T-cell (primary cell): ENCODE measurements around the gene CUX1. TPM values are rescaled to one million over a fixed set of nuclear protein-coding genes. Genes with fewer than 3 reads are reported as not detected.

Experiments used
- ATAC-seq, 4 experiments: fragments of 200-7000 bp in 3 of 4; fragments of 150-1000 bp in 1 of 4; cut with Tn5 transposase; replicated peaks in 1 of 4; 1 replicate in 3 of 4; 2 replicates in 1 of 4; pipeline ENCODE4 v1.10.0; 2021; ENCODE audit warnings: moderate library complexity in 3 of 4, mild to moderate bottlenecking in 2 of 4, moderate number of reproducible peaks in 1 of 4
- CTCF ChIA-PET, 2 donors: fragments of 300-600 bp; sonication (Branson Sonifier 250); formaldehyde crosslinking; loops; one replicate each; lab custom pipeline; 2022; ENCODE audit warnings: antibody characterized with exemption in 2 of 2; lab: Charles Lee
- POLR2A ChIA-PET, 2 donors: fragments of 300-600 bp; sonication (Branson Sonifier 250); formaldehyde crosslinking; loops; one replicate each; lab custom pipeline; 2022; ENCODE audit warnings: antibody characterized with exemption in 2 of 2; lab: Charles Lee
- DNase-seq, 35 experiments: peaks; one replicate each; pipeline versions ENCODE4 v3.0.0 to v3.0.0-alpha.2; 2013 to 2023
- H3K27ac ChIP-seq: one replicate; pipeline ENCODE4 v1.5.1; 2013; ENCODE audit warnings: low read length
- H3K27me3 ChIP-seq, 2 experiments: replicated peaks in 1 of 2; 1 replicate in 1 of 2; 2 replicates in 1 of 2; pipeline versions ENCODE4 v1.6.1 to v1.7.0; 2013; ENCODE audit warnings: low read length in 1 of 2, mixed read lengths in 1 of 2; ENCODE audit not compliant: control insufficient read depth in 2 of 2, insufficient read depth in 2 of 2; ENCODE audit errors: extremely low read depth in 1 of 2
- H3K36me3 ChIP-seq, 2 donors: 1 replicate in 1 of 2; 2 replicates in 1 of 2; pipeline versions ENCODE4 v1.6.1 to v1.7.0; 2013; ENCODE audit warnings: low read length in 1 of 2; ENCODE audit not compliant: control insufficient read depth in 2 of 2, insufficient read depth in 1 of 2; ENCODE audit errors: extremely low read depth in 1 of 2
- H3K4me1 ChIP-seq, 2 experiments: 1 replicate in 1 of 2; 2 replicates in 1 of 2; pipeline versions ENCODE4 v1.6.1 to v1.7.0; 2013; ENCODE audit warnings: low read length in 2 of 2, mixed read lengths in 1 of 2; ENCODE audit not compliant: insufficient read depth in 2 of 2, control insufficient read depth in 1 of 2; ENCODE audit errors: extremely low read depth in 1 of 2
- H3K4me3 ChIP-seq, 2 donors: 1 replicate in 1 of 2; 2 replicates in 1 of 2; pipeline versions ENCODE4 v1.5.1 to v1.7.0; 2013; ENCODE audit warnings: mild to moderate bottlenecking in 2 of 2, low read length in 1 of 2, moderate library complexity in 1 of 2; ENCODE audit not compliant: control insufficient read depth in 1 of 2; ENCODE audit errors: extremely low read depth in 1 of 2
- H3K9me3 ChIP-seq: 2 replicates; pipeline ENCODE4 v1.7.0; 2013
- H3K27ac Mint-ChIP-seq, 2 donors: one replicate each; pipeline ENCODE4 v1.8.0; 2020 to 2021; ENCODE audit warnings: mild to moderate bottlenecking in 2 of 2, mixed read lengths in 2 of 2
- H3K27me3 Mint-ChIP-seq, 2 donors: one replicate each; pipeline ENCODE4 v1.8.0; 2021 to 2022; ENCODE audit warnings: mixed read lengths in 2 of 2
- H3K36me3 Mint-ChIP-seq: one replicate; pipeline ENCODE4 v1.8.0; 2021; ENCODE audit warnings: mixed read lengths
- H3K4me1 Mint-ChIP-seq, 3 donors: one replicate each; pipeline ENCODE4 v1.8.0; 2020 to 2022; ENCODE audit warnings: mixed read lengths in 3 of 3, mild to moderate bottlenecking in 1 of 3
- H3K4me3 Mint-ChIP-seq, 3 donors: one replicate each; pipeline ENCODE4 v1.8.0; 2020 to 2022; ENCODE audit warnings: mild to moderate bottlenecking in 3 of 3, mixed read lengths in 3 of 3, moderate library complexity in 3 of 3
- H3K9me3 Mint-ChIP-seq, 3 donors: one replicate each; pipeline ENCODE4 v1.8.0; 2020 to 2022; ENCODE audit warnings: mixed read lengths in 3 of 3
- WGBS: methylation state at CpG from one replicate; pipeline ENCODE4 v1.1.5; 2013; ENCODE audit warnings: missing lambda C conversion rate; ENCODE audit not compliant: insufficient coverage; 5-methylcytosine and 5-hydroxymethylcytosine counted together
- total RNA-seq, 35 experiments: library from RNA in 6 of 35; stranded (reverse) in 6 of 35; fragments of 120-200 nt in 1 of 35; gene quantifications; one replicate each; pipeline versions ENCODE4 v1.2.1 to v1.2.4 and lab custom pipeline; 2013 to 2026

The CUX1 gene
- total RNA-seq, 5 donors from 2014 or later (not counting 1 experiment from before 2014, with no cell fraction given), result 36.9 to 50.2 (median 42.8) TPM

DNA sequence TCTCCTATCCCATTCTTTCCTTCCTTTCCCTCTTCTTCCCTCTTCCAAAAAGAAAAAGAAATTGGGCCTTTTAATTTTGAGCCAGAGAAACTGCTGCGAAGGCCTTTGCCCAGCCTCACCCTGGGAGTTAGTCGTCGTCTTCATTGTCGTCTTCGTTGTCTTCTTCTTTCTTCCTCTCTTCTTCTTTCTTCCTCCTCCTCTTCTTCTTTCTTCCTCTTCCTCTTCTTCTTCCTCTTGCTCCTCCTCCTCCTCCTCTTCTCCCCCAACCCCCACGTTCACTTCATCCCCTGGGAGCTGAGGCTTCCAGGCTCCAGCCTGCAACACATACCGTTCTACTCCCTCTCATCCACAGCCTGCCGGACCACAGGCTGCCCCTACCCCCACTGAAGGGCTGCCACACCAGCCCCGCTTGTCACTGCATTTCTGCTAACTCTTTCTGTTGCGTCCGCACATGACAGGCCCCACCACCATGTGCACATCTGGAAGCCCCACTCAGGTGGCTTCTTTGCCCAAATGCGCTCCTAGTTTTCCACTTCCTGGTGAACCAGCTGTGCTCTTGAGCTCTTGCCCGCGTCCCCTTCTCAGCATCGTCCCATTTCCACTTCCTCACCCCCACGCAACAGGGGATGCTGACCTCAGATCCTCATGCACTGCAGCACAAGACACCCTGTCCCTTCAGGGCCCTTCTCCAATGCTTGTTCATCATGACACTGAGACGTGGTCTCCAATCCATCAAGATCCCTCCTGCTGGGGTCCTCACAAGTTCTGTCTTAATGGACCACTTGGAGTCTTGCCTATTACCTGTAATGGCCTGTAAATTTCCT, 374.3 kb downstream of the CUX1 start:
- Histone ChIP-seq H3K36me3 (peaks cover 21 to 32% of the 10 kb centered on the region in 2 donors), H3K4me1 (no peaks in the 10 kb centered on the region), H3K4me3 (no peak overlapping the region), H3K9me3 (no peaks in the 10 kb centered on the region), H3K27ac (no peak overlapping the region), H3K27me3 (no peaks in the 10 kb centered on the region)
- ATAC-seq, result no peak
- H3K9me3 Mint-ChIP-seq, result no peaks in the 10 kb centered on the region
- DNase-seq, result no peak
- no peak overlapping the region for H3K27ac Mint-ChIP-seq
- no peaks in the 10 kb centered on the region for H3K27me3 Mint-ChIP-seq
- POLR2A ChIA-PET, result no interaction called here
- no peak overlapping the region for H3K4me3 Mint-ChIP-seq
- H3K36me3 Mint-ChIP-seq, result peaks cover 34% of the 10 kb centered on the region
- 86% methylated on average over 17 of the region's 17 CpGs for WGBS
- CTCF ChIA-PET, result no interaction called here
- H3K4me1 Mint-ChIP-seq, result no peaks in the 10 kb centered on the region

DNA sequence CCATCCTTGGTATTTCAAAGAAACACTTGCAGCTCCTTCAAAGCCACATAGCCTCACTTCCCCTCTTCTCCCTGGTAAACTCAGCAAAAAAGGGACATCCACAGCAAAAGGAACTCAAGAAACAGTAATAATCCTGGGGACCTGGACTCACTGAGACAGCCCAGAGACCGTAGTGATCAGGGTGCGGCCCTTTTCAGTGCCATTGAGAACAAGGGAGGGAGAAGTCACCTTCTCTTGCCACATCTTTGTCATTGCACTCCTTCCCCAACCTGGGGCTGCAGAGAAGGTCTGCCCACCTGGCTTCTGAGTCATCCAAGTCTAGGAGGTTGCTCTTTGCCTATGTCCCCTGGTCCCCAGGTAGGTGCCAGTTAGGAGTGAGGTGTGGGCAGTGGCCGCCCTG, 375.4 kb downstream of the CUX1 start:
- CTCF ChIA-PET, result no interaction called here
- Mint-ChIP-seq H3K27ac (no peak overlapping the region), H3K27me3 (no peaks in the 10 kb centered on the region), H3K4me1 (no peaks in the 10 kb centered on the region), H3K4me3 (no peak overlapping the region), H3K36me3 (peaks cover 44% of the 10 kb centered on the region), H3K9me3 (no peaks in the 10 kb centered on the region)
- POLR2A ChIA-PET, result no interaction called here
- H3K4me1 ChIP-seq, result no peaks in the 10 kb centered on the region
- no peak for ATAC-seq
- DNase-seq, result no peak
- H3K4me3 ChIP-seq, result no peak overlapping the region
- H3K27ac ChIP-seq, result no peak overlapping the region
- WGBS, result no CpG with 5 or more reads among the region's 3 CpGs
- peaks cover 32 to 40% of the 10 kb centered on the region in 2 donors for H3K36me3 ChIP-seq
- no peaks in the 10 kb centered on the region for H3K27me3 ChIP-seq
- H3K9me3 ChIP-seq, result no peaks in the 10 kb centered on the region

DNA sequence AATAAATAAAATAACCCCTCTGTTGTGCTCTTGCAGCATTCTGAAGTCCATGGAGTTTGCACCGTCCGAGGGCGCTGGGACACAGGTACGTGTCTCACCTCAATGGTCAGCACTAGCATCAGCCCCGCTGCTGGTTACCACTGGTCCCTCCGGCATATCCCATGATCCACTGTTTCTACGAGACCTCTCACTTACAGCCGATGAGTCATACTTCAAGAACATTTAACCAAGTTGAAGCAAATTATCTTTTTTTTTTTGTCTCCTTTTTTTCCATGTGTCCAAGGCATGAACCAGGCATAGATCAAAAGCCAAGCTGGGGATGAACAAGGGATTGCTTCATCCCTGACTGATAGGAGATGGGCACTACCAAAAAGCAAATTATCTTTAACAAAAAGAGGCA, 376.4 kb downstream of the CUX1 start:
- H3K27me3 ChIP-seq, result no peaks in the 10 kb centered on the region
- no peak overlapping the region for H3K4me3 Mint-ChIP-seq
- H3K4me3 ChIP-seq, result no peak overlapping the region
- no peaks in the 10 kb centered on the region for H3K4me1 ChIP-seq
- H3K36me3 Mint-ChIP-seq, result peaks cover 50% of the 10 kb centered on the region
- POLR2A ChIA-PET, result interaction anchor here in 1 of 2 donors (0.6 kb wide), 1 partner anchor 562 kb away, joined by 3 read pairs; no protein-coding TSS in a partner anchor
- ATAC-seq (no peak), DNase-seq (no peak)
- 90% methylated on average over 8 of the region's 8 CpGs for WGBS
- H3K36me3 ChIP-seq, result peaks cover 38 to 44% of the 10 kb centered on the region in 2 donors
- H3K9me3 Mint-ChIP-seq, result no peaks in the 10 kb centered on the region
- no peak overlapping the region for H3K27ac ChIP-seq
- no peaks in the 10 kb centered on the region for H3K9me3 ChIP-seq
- CTCF ChIA-PET, result interaction anchor here in 1 of 2 donors (0.7 kb wide), 1 partner anchor 542 kb away, joined by 3 read pairs; no protein-coding TSS in a partner anchor
- H3K4me1 Mint-ChIP-seq, result no peaks in the 10 kb centered on the region
- no peaks in the 10 kb centered on the region for H3K27me3 Mint-ChIP-seq
- H3K27ac Mint-ChIP-seq, result no peak overlapping the region

DNA sequence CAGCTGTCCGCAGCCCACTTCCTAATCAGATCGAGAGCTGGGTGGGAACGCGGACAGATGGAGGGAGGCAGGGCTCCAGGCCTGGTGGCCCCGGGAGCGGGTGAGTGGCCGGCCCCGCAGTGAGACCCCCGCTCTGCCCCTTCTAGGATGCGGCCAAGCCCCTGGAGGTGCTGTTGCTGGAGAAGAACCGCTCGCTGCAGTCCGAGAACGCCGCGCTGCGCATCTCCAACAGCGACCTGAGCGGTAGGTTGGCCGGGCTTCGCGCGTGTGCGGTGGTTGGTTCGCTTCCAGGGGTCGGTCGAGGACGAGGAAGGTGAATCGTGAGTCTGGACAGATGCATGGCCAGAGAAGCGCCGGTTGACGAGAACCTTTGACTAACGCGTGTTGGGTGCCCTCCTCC, 377.9 kb downstream of the CUX1 start:
- peaks cover 56% of the 10 kb centered on the region for H3K36me3 Mint-ChIP-seq
- Histone ChIP-seq H3K36me3 (peaks cover 38 to 39% of the 10 kb centered on the region in 2 donors), H3K9me3 (no peaks in the 10 kb centered on the region), H3K4me3 (no peak overlapping the region), H3K27me3 (no peaks in the 10 kb centered on the region), H3K4me1 (no peaks in the 10 kb centered on the region), H3K27ac (no peak overlapping the region)
- H3K27ac Mint-ChIP-seq, result no peak overlapping the region
- 98% methylated on average over 31 of the region's 34 CpGs for WGBS
- no peak overlapping the region for H3K4me3 Mint-ChIP-seq
- ATAC-seq (no peak), DNase-seq (no peak)
- ChIA-PET POLR2A (no interaction called here), CTCF (interaction anchor here in 1 of 2 donors (0.6 kb wide), 1 partner anchor 591 kb away, joined by 4 read pairs; no protein-coding TSS in a partner anchor)
- H3K4me1 Mint-ChIP-seq, result no peaks in the 10 kb centered on the region
- no peaks in the 10 kb centered on the region for H3K27me3 Mint-ChIP-seq
- H3K9me3 Mint-ChIP-seq, result no peaks in the 10 kb centered on the region

DNA sequence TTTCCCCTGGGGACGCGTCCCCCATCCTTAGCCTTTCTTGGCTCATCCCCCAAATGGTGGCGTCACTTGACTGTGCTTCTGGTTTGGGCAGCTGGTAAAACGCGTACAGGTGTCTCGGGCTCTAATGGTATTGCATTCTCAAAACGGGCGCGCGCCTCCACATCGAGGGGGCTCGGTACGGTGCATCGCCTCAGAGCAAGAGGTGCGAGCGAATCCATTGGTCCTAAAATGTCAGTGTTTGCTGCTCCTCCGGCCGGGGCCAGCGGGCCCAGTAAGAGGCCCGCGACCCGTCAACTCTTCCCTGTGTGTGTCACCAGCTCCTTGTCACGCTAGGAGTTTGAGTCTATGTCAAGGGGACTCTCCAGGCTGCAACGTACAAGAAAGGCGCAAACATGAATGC, 378.6 kb downstream of the CUX1 start:
- no peaks in the 10 kb centered on the region for H3K4me1 Mint-ChIP-seq
- no peak overlapping the region for H3K4me3 Mint-ChIP-seq
- Histone ChIP-seq H3K9me3 (no peaks in the 10 kb centered on the region), H3K27me3 (no peaks in the 10 kb centered on the region), H3K4me1 (no peaks in the 10 kb centered on the region), H3K4me3 (no peak overlapping the region), H3K36me3 (peaks cover 34 to 36% of the 10 kb centered on the region in 2 donors), H3K27ac (no peak overlapping the region)
- H3K9me3 Mint-ChIP-seq, result no peaks in the 10 kb centered on the region
- DNase-seq (no peak), ATAC-seq (no peak)
- H3K27me3 Mint-ChIP-seq, result no peaks in the 10 kb centered on the region
- ChIA-PET POLR2A (no interaction called here), CTCF (interaction anchor here in 1 of 2 donors (0.7 kb wide), 1 partner anchor 210 kb away, joined by 3 read pairs; no protein-coding TSS in a partner anchor)
- H3K27ac Mint-ChIP-seq, result no peak overlapping the region
- H3K36me3 Mint-ChIP-seq, result peaks cover 50% of the 10 kb centered on the region
- WGBS, result 95% methylated on average over 24 of the region's 25 CpGs

DNA sequence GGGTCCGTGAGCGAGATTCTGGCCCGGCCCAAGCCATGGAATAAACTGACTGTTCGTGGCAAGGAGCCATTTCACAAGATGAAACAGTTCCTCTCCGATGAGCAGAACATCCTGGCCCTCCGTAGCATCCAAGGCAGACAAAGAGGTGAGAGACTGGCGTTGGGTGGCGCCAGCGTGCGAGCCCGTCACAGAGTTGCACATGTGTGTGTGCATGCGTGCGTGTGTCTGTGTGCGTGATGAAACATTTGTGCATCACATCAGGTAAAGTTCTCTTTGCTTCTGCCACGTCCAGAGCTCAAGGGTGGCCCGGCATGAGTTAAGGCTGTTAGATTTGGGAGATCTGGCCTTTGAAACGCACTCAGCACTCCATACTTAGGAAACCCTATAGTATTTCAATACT, 379.7 kb downstream of the CUX1 start:
- H3K36me3 ChIP-seq, result peaks cover 29 to 39% of the 10 kb centered on the region in 2 donors
- POLR2A ChIA-PET, result no interaction called here
- no peak for DNase-seq
- Mint-ChIP-seq H3K4me3 (no peak overlapping the region), H3K27ac (no peak overlapping the region), H3K36me3 (peaks cover 52% of the 10 kb centered on the region), H3K4me1 (no peaks in the 10 kb centered on the region), H3K9me3 (no peaks in the 10 kb centered on the region), H3K27me3 (no peaks in the 10 kb centered on the region)
- CTCF ChIA-PET, result no interaction called here
- no peaks in the 10 kb centered on the region for H3K27me3 ChIP-seq
- no peak overlapping the region for H3K4me3 ChIP-seq
- WGBS, result 97% methylated on average over 15 of the region's 17 CpGs
- H3K27ac ChIP-seq, result no peak overlapping the region
- H3K4me1 ChIP-seq, result no peaks in the 10 kb centered on the region
- no peak for ATAC-seq
- H3K9me3 ChIP-seq, result no peaks in the 10 kb centered on the region
